Tongue (tissue), 2 donors: ENCODE measurements around the gene SORL1. TPM values are rescaled to one million over a fixed set of nuclear protein-coding genes. Genes with fewer than 3 reads are reported as not detected.
A peak's percentile ranks its signal among the peaks of the same experiment; 100 is the strongest.

Source experiments
- DNase-seq: peaks from one replicate; pipeline ENCODE4 v3.0.0-alpha.2; 2015
- total RNA-seq: library from RNA; depleted of rRNA; stranded (reverse); fragments of >200 nt; gene quantifications from one replicate; pipeline ENCODE4 v1.2.3, GENCODE V29; 2014

The SORL1 gene
- total RNA-seq, 1 donor from 2014 or later: 20.8 TPM

DNA sequence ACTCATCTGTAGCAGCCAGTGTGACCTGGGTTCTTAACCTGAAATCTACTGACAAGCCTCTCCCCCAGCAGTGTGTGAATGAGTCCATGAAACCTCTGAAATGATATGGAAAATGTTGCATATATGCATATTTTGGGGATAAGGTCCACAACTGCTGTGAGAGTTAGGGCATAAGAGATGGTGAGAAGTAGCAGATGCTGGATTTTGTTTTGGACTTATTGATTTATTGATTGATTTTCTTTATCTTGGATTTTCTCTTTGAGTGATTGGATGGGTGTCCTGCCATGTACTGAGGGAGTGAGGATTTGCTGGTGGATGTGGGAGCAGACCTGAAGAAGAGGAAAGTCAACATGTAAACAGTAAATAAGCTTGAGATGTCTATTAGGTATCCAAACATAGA is 212.0 kb downstream of the SORL1 start:
- no peak for DNase-seq

DNA sequence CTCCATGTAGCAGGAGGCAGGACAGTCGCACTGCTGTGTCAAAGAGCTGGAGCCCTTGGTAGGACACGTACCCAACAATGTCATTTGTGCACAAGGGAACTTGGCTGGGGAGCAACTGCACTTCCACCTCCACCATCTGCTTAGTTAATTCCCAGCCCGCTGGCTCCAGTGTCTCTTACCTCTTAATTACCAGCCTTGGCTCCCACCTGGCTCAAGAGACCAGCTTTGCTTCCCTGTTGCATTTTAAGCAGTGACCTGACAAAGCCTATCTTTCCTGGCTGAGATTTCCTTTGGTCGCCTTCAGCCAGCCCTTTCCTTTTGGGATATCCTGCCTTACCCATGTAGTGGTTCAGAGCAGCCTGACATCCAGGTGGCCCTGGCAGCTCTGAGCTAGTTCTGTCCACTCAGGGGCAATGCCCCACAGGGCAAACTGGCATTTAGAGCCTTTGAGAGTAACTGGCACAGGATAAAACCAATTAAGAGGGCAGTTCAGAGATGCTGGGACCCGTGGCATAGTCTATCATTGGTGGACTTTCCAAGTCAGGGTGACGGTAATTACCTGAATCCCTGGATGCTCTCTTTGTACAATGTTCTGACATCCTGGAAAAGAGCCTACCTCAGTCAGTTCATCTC is 213.2 kb downstream of the SORL1 start:
- no peak for DNase-seq

DNA sequence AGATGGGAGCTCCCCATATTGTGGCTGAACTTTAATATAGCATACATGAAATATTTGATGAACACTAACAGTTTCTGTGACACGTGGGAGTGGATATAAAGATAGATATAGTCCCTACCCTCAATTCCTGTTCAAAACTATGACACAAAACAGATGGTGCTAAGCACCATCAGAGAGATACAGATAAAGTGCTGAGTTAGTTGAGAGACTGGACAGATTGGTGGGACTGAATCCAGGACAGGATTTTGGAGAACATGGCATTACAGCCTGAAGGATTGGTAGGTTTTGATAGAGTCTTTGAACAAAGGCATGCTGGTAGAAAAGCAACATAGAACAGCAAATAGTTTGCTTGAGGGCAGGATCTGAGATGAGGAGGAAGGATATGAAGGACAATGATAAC is 215.7 kb downstream of the SORL1 start:
- DNase-seq: no peak

DNA sequence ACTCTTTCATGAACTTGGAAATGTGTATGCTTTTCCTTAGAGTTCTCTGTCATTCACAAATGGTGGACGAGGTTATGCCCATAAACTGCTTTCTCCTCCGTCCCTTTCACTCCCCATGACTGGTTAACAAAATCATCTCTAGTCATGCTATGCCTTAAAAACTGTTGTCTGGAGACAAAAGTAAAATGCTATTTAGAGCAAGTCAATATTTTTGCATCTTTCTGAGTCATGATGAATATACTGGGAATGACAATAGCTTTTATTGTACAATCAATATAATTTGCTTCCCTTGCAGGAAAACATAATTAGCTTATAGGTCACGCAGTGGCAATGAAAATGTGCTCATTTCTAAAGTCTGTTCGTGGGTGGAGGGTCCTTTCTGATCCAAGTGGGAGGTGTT is 217.3 kb downstream of the SORL1 start:
- no peak for DNase-seq

DNA sequence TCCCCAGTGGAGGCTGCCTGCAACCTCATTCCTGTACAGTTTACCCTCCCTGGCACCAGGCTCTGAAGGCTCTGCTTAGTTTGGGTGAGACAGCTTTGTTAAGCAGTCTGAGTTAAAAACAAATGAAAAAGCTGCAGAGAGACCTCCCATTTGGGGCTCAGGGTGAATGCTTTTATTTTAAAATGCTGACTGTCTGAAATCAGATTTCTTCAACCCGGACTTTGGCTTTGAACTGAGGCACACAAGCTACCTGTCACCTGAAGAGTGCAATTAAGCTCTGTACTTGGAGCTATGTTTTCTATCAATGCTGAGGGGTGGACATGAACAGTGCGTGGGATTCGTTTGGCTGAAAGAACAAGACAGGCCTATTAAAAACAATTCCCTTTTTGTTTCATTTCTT is 218.2 kb downstream of the SORL1 start:
- peak; percentile 49 for DNase-seq

DNA sequence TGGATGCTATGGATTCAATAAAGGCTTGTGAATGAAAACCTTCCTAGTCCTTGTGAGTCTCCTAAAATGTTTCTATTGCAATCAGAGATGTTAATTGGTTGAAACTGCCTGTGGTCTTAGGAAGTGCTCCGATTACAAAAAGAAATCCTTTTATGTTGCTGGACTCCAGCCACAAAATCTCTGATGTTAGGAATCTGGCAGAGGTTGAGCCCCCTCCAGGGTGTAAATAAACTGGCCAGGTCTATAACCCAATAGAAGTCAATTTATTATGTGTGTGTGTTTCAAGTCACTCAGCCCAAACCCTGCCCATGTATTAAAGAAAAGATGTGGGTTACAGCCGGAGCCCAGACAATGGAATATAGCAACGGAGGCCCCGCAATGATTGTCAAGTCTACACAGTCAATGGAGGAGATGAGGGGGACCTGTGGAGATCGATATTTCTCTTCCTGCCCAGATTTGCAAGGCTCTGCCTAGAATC is 218.7 kb downstream of the SORL1 start:
- DNase-seq: peak; percentile 69

DNA sequence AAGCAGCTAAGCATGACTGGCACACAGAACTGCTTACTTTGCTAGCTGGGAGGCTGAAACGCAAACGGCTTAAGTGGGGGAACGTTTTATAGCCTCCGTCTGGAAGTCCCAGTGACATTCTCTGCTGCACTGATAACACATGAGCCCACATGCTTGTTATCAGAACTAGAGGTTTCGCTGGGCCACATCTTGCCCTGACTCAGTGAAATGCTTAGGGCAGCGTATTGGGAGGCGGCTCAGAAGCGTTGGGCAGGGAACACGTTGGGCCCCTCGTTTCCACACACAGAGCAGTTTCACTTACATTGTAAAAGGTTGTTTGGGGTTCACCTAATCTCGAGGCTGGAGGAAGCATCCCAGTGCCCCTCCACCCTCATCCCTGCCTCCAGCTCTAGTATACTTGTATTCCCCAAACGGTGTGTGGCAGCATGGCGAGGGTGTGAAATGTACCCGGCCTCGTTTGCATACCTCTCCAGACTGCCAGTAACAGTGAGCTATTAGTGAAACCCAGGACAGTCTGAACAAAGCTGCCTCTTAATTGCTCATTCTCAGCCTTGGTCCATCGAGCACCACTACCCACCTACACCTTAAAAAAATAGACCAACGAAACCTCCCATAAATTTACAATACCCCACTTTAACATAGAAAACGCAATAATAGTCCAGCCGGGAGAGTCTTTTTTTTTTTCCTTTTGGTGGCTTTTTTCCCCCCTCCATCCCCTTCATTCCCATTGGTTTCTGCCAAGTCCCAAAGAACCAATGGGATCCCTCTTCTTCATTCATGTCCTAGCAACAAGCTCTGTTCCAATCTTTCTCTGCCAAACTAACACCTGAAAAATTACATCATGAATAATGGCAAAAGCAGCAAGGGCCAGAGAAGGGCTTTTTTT is 219.4 kb downstream of the SORL1 start:
- peak; percentile 94 for DNase-seq

DNA sequence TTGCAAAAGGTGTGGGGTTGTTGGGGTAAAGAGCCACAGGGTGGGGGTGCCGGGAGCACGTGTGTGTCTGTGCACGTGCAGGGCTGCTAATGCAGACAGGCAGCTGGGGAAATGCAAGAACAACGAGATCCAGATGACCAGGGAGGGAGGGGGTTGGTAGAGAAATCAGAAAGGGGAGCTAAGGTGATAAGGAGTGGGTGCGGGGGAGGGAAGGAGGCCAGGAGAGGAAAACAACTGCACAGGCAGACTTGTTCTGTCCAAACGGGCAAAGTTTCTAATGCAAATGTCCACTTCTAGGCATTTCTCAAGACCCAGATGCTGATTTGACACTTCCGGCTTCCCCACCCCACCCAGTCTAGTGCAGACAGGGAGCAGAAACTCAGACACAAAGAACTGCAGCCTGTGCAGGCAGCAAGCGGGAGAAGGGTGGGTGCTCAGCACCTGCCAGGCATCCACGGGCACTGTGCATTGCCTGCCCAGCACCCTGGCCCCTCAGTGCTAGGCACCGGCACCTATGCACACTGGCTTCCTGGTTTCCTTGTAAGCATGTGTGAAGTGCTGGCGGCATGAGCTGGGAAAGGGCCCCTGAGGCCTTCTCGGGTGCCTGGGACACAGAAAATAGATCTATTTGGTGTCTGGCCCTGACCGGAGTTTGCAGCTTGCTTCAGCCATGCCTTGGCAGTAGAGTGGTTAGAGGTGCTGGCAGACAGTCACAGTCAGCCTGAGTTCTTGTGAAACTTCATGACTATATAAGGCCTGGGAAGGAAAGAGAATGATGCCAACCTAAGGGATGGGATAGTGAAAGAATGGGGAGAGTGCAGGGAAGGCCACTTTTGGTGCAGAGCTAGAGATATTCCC is 220.7 kb downstream of the SORL1 start:
- peak; percentile 35 for DNase-seq

DNA sequence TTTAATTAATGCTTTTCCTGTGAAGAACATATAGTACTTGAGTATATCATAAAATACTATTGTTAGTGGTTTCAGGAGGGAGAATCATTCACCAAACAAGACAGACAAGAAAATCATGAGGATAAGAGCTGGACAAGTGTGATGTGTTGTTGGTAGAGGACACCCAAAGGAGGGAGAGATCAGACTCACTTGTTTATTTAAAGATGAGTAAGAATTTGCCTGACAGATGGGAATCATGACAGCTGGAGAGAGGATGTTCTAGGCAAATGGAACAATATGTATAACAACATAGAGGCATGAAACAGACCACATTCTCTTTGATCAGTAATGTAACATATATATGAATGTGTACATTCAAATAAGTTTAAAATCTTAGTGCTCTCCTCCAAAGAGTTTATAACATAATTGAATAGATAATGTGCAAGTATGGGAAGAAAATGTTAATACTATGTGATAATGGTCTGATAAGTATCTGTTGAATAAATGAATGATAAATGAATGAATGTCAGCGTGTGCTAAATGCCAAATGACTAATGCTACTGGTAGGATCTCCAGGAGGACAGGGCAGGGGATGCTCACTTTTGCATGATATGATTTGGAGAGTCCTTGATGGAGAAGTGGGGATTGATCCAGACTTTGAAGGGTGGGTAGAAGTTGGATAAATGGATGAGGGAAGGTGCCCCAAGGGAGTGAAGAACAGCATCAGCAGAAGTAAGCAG is 229.6 kb downstream of the SORL1 start:
- peak; percentile 50 for DNase-seq

Other genes with a start within 250 kb of the SORL1 start
- gene SC5D, start 159.5 kb upstream of the SORL1 start, total RNA-seq: 37.4 TPM